Panc1 (cell line): ENCODE results near the gene DHRS13. TPM values are rescaled to one million over a fixed set of nuclear protein-coding genes. Genes with fewer than 3 reads are reported as not detected.

ENCODE experiments used
- ATAC-seq: fragments of 200-7000 bp; cut with Tn5 transposase; 2 replicates; pipeline ENCODE4 v1.9.1; 2020; ENCODE audit warnings: mild to moderate bottlenecking, moderate library complexity
- BruUV-seq: library from RNA; stranded (reverse); fragments of 400-500 nt; replicated peaks from 2 replicates; lab custom pipeline; 2021; lab: Mats Ljungman, UMichigan
- CTCF ChIA-PET: fragments of 300-600 bp; sonication (Branson Sonifier 250); formaldehyde crosslinking; loops from one replicate; lab custom pipeline; 2022; ENCODE audit warnings: antibody characterized with exemption; lab: Charles Lee
- POLR2A ChIA-PET: fragments of 300-600 bp; sonication (Branson Sonifier 250); formaldehyde crosslinking; loops from one replicate; lab custom pipeline; 2022; ENCODE audit warnings: antibody characterized with exemption; lab: Charles Lee
- DNase-seq: peaks from one replicate; pipeline ENCODE4 v3.0.0-alpha.2; 2010; ENCODE audit warnings: low read depth, low spot score
- H3K27ac ChIP-seq: 2 replicates; pipeline ENCODE4 v1.5.1; 2011; ENCODE audit warnings: mild to moderate bottlenecking, low read length, inconsistent platforms
- H3K27me3 ChIP-seq: fragments of 200-500 bp; sonication (Bioruptor generic); 2 replicates; pipeline ENCODE4 v1.6.0; 2014; ENCODE audit warnings: low read length, inconsistent platforms; ENCODE audit not compliant: control insufficient read depth, insufficient read depth
- H3K36me3 ChIP-seq: fragments of 200-500 bp; sonication (Bioruptor generic); 2 replicates; pipeline ENCODE4 v1.5.1; 2014; ENCODE audit warnings: inconsistent platforms, mild to moderate bottlenecking, low read length, moderate library complexity; ENCODE audit not compliant: control insufficient read depth, insufficient read depth
- H3K4me1 ChIP-seq: 2 replicates; pipeline ENCODE4 v1.5.1; 2011; ENCODE audit warnings: inconsistent platforms, mild to moderate bottlenecking, low read length, moderate library complexity; ENCODE audit not compliant: control insufficient read depth, insufficient read depth
- H3K4me3 ChIP-seq, 2 experiments: 2 replicates each; pipeline ENCODE4 v1.5.1; 2011 to 2012; ENCODE audit warnings: low read depth in 2 of 2, low read length in 2 of 2, mild to moderate bottlenecking in 2 of 2, inconsistent platforms in 1 of 2, moderate library complexity in 1 of 2
- H3K9me3 ChIP-seq: fragments of 200-500 bp; sonication (Bioruptor generic); 2 replicates; pipeline ENCODE4 v1.5.1; 2014; ENCODE audit warnings: low read depth, mild to moderate bottlenecking, inconsistent platforms, low read length, moderate library complexity; ENCODE audit not compliant: control insufficient read depth, insufficient read depth
- POLR2AphosphoS5 ChIP-seq: IDR thresholded peaks from 2 replicates; pipeline ENCODE4 v1.6.1; 2012; ENCODE audit warnings: mild to moderate bottlenecking, low read depth, low read length, moderate library complexity
- SIN3A ChIP-seq: IDR thresholded peaks from 2 replicates; pipeline ENCODE4 v1.6.1; 2012; ENCODE audit warnings: low read depth, mild to moderate bottlenecking, low read length, moderate library complexity, borderline replicate concordance; ENCODE audit not compliant: insufficient read depth
- TCF7L2 ChIP-seq: IDR thresholded peaks from 2 replicates; pipeline ENCODE4 v1.6.1; 2011; ENCODE audit warnings: mild to moderate bottlenecking, low read depth, low read length, inconsistent platforms
- in situ Hi-C: cut with HindIII; loops from 2 replicates; pipeline ENCODE4 v1.10.0; 2016; ENCODE audit warnings: low sequenced_read_pairs, low pct_unique_long_range_greater_than_20kb
- intact Hi-C: fragments of 100-400 bp; cut with micrococcal nuclease; formaldehyde crosslinking; loops from one replicate; pipeline ENCODE4 v1.10.0; 2022; ENCODE audit not compliant: unreplicated experiment
- total RNA-seq: library from RNA; stranded (reverse); gene quantifications from one replicate; pipeline ENCODE4 v1.2.1, GENCODE V29; 2021; ENCODE audit not compliant: unreplicated experiment
- TF ChIP-seq, protein P1 (sequence below): fragments of 450-650 bp; IDR thresholded peaks from 2 replicates; pipeline ENCODE4 v1.5.1; 2017; ENCODE audit warnings: mild to moderate bottlenecking
- TF ChIP-seq, protein P2 (sequence below), 2 experiments: IDR thresholded peaks; 2 replicates each; pipeline ENCODE4 v1.6.1; 2011 to 2012; ENCODE audit warnings: low read depth in 2 of 2, control low read depth in 1 of 2, low read length in 1 of 2, mild to moderate bottlenecking in 1 of 2, moderate library complexity in 1 of 2; ENCODE audit not compliant: insufficient read depth in 1 of 2

DHRS13 gene
- total RNA-seq, 1 experiment from 2014 or later = 5.2 TPM

DNA sequence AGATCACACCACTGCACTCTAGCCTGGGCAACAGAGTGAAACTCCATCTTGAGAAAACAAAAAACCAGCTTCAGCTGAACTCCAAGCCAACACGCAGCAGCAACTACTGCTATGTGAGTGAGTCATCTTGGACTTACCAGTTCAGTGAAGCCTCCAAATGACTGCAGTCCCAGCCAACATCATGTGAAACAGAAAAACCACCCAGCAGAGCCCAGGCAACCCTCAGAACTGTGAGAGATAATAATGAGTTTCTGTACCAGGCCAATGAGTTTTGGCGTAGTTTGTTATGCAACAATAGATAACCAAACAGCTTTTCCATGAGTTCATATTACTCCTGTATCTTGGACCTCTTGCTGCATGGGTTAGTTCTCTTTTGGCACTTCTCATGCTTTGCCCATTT is 25.2 kb upstream of the DHRS13 start:
- no TSS peak for BruUV-seq
- DNase-seq (no peak), ATAC-seq (no peak)
- intact Hi-C loops = no loop called here
- H3K4me3 ChIP-seq = no peak overlapping the region
- H3K4me1 ChIP-seq = peaks cover 3% of the 10 kb centered on the region; the same call in 1 of the 2 replicates
- no peaks in the 10 kb centered on the region for H3K9me3 ChIP-seq
- H3K36me3 ChIP-seq = peaks cover 3% of the 10 kb centered on the region; the same call in 1 of the 2 replicates
- TF ChIP-seq, protein P1, sequence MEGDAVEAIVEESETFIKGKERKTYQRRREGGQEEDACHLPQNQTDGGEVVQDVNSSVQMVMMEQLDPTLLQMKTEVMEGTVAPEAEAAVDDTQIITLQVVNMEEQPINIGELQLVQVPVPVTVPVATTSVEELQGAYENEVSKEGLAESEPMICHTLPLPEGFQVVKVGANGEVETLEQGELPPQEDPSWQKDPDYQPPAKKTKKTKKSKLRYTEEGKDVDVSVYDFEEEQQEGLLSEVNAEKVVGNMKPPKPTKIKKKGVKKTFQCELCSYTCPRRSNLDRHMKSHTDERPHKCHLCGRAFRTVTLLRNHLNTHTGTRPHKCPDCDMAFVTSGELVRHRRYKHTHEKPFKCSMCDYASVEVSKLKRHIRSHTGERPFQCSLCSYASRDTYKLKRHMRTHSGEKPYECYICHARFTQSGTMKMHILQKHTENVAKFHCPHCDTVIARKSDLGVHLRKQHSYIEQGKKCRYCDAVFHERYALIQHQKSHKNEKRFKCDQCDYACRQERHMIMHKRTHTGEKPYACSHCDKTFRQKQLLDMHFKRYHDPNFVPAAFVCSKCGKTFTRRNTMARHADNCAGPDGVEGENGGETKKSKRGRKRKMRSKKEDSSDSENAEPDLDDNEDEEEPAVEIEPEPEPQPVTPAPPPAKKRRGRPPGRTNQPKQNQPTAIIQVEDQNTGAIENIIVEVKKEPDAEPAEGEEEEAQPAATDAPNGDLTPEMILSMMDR = no peak
- TF ChIP-seq TCF7L2 (no peak), SIN3A (no peak), POLR2AphosphoS5 (no peak)
- TF ChIP-seq, protein P2, sequence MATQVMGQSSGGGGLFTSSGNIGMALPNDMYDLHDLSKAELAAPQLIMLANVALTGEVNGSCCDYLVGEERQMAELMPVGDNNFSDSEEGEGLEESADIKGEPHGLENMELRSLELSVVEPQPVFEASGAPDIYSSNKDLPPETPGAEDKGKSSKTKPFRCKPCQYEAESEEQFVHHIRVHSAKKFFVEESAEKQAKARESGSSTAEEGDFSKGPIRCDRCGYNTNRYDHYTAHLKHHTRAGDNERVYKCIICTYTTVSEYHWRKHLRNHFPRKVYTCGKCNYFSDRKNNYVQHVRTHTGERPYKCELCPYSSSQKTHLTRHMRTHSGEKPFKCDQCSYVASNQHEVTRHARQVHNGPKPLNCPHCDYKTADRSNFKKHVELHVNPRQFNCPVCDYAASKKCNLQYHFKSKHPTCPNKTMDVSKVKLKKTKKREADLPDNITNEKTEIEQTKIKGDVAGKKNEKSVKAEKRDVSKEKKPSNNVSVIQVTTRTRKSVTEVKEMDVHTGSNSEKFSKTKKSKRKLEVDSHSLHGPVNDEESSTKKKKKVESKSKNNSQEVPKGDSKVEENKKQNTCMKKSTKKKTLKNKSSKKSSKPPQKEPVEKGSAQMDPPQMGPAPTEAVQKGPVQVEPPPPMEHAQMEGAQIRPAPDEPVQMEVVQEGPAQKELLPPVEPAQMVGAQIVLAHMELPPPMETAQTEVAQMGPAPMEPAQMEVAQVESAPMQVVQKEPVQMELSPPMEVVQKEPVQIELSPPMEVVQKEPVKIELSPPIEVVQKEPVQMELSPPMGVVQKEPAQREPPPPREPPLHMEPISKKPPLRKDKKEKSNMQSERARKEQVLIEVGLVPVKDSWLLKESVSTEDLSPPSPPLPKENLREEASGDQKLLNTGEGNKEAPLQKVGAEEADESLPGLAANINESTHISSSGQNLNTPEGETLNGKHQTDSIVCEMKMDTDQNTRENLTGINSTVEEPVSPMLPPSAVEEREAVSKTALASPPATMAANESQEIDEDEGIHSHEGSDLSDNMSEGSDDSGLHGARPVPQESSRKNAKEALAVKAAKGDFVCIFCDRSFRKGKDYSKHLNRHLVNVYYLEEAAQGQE (IDR thresholded peaks at IDR 0.05; ENCODE audit: insufficient read depth in 1 of 2, low read depth in 2 of 2, low read length in 1 of 2) = no peak
- H3K27ac ChIP-seq = no peak overlapping the region
- POLR2A ChIA-PET = no interaction called here
- in situ Hi-C loops = no loop called here
- H3K27me3 ChIP-seq = no peaks in the 10 kb centered on the region
- CTCF ChIA-PET = no interaction called here

DNA sequence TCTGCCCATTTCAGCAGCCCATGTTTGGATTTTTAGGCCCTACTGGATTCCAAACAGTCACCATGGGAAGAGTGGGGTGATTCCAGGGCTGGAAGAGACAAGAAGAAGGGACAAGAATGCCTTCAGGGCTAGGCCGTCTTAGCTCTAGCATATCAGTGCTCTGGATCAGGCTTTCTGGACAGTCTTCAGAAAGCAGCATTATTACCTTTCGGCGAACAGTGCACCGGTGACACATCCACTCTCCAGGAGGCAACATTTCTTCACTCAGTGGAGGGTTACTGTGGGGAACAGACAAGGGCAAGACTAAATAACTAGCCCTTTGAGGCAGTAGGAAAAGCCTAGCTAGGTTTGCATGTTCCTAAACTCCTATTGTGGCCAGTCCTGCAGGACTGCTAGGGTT is 23.9 kb upstream of the DHRS13 start:
- Histone ChIP-seq H3K4me1 (peaks cover 3% of the 10 kb centered on the region; the same call in 1 of the 2 replicates), H3K9me3 (no peaks in the 10 kb centered on the region), H3K4me3 (no peak overlapping the region), H3K27ac (no peak overlapping the region), H3K27me3 (no peaks in the 10 kb centered on the region), H3K36me3 (peaks cover 8% of the 10 kb centered on the region; the same call in 1 of the 2 replicates)
- TF ChIP-seq TCF7L2 = no peak
- TF ChIP-seq, protein P1 = no peak
- ChIA-PET CTCF (interaction anchor here (0.6 kb wide), 1 partner anchor 824 kb away, joined by 4 read pairs; no protein-coding TSS in a partner anchor), POLR2A (no interaction called here)
- BruUV-seq = no TSS peak
- intact Hi-C loops (no loop called here), in situ Hi-C loops (no loop called here)
- ATAC-seq (no peak), DNase-seq (no peak)
